Measurements from ENCODE around the gene SLC6A20. TPM values are rescaled to one million over a fixed set of nuclear protein-coding genes. Genes with fewer than 3 reads are reported as not detected.

The SLC6A20 gene
- total RNA-seq, 1 experiment from 2014 or later = not detected

GRCh38 chr3:45774581-45775521 lies 21.5 kb downstream of the SLC6A20 start:
- no peaks in the 10 kb centered on the region for H3K9me2 ChIP-seq (replicated peaks; ENCODE audit: insufficient read depth, low read length)
- no peaks in the 10 kb centered on the region for H3K36me3 ChIP-seq (ENCODE audit: insufficient read depth, low read length)
- DNase-seq = no peak
- no peaks in the 10 kb centered on the region for H3K9me3 ChIP-seq (ENCODE audit: low read length)
- no peak overlapping the region for H3K4me2 ChIP-seq (ENCODE audit: low read depth, low read length, poor library complexity, severe bottlenecking)
- H3K27me3 ChIP-seq (ENCODE audit: low read length) = no peaks in the 10 kb centered on the region
- H4K20me1 ChIP-seq (ENCODE audit: insufficient read depth, low read depth, low read length) = no peaks in the 10 kb centered on the region
- no peak overlapping the region for H3K4me3 ChIP-seq (ENCODE audit: low read length)
- no peaks in the 10 kb centered on the region for H3K4me1 ChIP-seq (ENCODE audit: low read length)
- H3K27ac ChIP-seq (ENCODE audit: low read length) = no peak overlapping the region
- H3K79me2 ChIP-seq (ENCODE audit: low read length) = no peaks in the 10 kb centered on the region
- H2AFZ ChIP-seq (ENCODE audit: low read length) = no peak overlapping the region
- H3K9ac ChIP-seq (ENCODE audit: low read length) = no peak overlapping the region

- no peak overlapping the region for H3K27ac ChIP-seq (ENCODE audit: low read length)
- no peaks in the 10 kb centered on the region for H3K4me1 ChIP-seq (ENCODE audit: low read length)
- DNase-seq = no peak
- H3K9me2 ChIP-seq (replicated peaks; ENCODE audit: insufficient read depth, low read length) = no peaks in the 10 kb centered on the region
- H3K36me3 ChIP-seq (ENCODE audit: insufficient read depth, low read length) = no peaks in the 10 kb centered on the region
- no peak overlapping the region for H3K4me2 ChIP-seq (ENCODE audit: low read depth, low read length, poor library complexity, severe bottlenecking)
- no peak overlapping the region for H3K4me3 ChIP-seq (ENCODE audit: low read length)
- H4K20me1 ChIP-seq (ENCODE audit: insufficient read depth, low read depth, low read length) = no peaks in the 10 kb centered on the region
- no peaks in the 10 kb centered on the region for H3K9me3 ChIP-seq (ENCODE audit: low read length)
- no peak overlapping the region for H2AFZ ChIP-seq (ENCODE audit: low read length)
- H3K27me3 ChIP-seq (ENCODE audit: low read length) = no peaks in the 10 kb centered on the region
- H3K9ac ChIP-seq (ENCODE audit: low read length) = no peak overlapping the region
- no peaks in the 10 kb centered on the region for H3K79me2 ChIP-seq (ENCODE audit: low read length)
Measured at GRCh38 chr3:45773714-45774449, 22.5 kb downstream of the SLC6A20 start.

DNA sequence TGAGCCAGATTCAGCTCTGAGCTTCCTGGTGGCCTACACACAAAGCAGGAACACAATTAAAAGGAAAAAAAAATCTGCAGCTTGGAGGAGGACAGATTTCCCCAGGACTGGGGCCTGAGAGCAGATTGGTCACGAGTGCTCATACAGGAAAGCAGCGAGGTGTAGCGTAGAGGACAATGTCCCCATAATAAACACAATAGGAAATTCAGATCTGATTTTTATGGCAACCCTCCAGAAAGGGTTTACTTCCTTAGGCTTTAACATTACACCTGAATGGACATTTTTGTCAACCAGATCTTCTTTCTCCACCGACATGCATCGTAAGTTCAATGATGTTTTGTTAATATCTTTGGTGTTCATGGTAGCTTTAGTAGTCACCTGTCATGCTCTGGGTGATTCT lies 23.3 kb downstream of the SLC6A20 start:
- no peaks in the 10 kb centered on the region for H3K79me2 ChIP-seq (ENCODE audit: low read length)
- H3K9me2 ChIP-seq (replicated peaks; ENCODE audit: insufficient read depth, low read length) = no peaks in the 10 kb centered on the region
- H3K36me3 ChIP-seq (ENCODE audit: insufficient read depth, low read length) = no peaks in the 10 kb centered on the region
- H2AFZ ChIP-seq (ENCODE audit: low read length) = no peak overlapping the region
- no peak overlapping the region for H3K9ac ChIP-seq (ENCODE audit: low read length)
- no peak overlapping the region for H3K4me3 ChIP-seq (ENCODE audit: low read length)
- H3K9me3 ChIP-seq (ENCODE audit: low read length) = no peaks in the 10 kb centered on the region
- no peak overlapping the region for H3K27ac ChIP-seq (ENCODE audit: low read length)
- no peaks in the 10 kb centered on the region for H3K4me1 ChIP-seq (ENCODE audit: low read length)
- no peak for DNase-seq
- no peaks in the 10 kb centered on the region for H4K20me1 ChIP-seq (ENCODE audit: insufficient read depth, low read depth, low read length)
- H3K27me3 ChIP-seq (ENCODE audit: low read length) = no peaks in the 10 kb centered on the region
- H3K4me2 ChIP-seq (ENCODE audit: low read depth, low read length, poor library complexity, severe bottlenecking) = no peak overlapping the region

DNA sequence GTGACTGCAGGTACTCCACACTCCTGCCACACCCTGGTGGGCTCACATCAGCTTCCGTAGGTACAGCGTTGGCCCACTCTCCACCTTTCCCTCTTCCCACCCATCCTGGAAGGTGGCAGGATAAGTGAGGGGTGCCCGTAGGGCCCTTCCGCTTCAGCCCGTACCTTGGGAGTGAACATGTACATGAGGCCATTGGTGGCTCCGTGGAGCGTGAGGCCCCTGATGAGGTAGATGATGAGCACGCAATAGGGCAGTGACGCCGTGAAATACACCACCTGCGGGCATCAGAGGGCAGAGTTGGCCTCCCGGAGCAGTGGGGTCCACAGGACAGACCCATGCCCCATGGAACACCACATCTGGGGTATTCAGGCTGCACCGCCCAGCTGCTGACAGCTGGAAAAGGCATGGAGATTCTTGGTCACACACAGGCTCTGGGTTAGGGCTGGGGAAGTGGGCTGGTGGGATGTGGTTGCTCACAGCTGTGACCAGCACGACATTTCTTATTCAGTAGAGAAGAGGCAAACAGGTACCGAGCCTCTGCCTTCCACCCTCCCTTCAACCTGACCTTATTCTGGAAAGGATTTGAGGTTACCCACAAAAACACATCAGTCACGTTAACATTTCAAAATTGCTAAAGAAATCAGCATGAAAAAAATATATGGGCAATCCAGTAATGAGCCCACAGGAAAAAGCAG lies 23.8 kb downstream of the SLC6A20 start:
- no peaks in the 10 kb centered on the region; the same call in 1 of the 2 replicates for H3K9me3 ChIP-seq (ENCODE audit: low read length)
- DNase-seq = no peak
- no peaks in the 10 kb centered on the region for H3K9me2 ChIP-seq (replicated peaks; ENCODE audit: insufficient read depth, low read length)
- H3K4me2 ChIP-seq (ENCODE audit: low read depth, low read length, poor library complexity, severe bottlenecking) = no peak overlapping the region
- H3K4me1 ChIP-seq (ENCODE audit: low read length) = no peaks in the 10 kb centered on the region
- no peak overlapping the region for H2AFZ ChIP-seq (ENCODE audit: low read length)
- no peak overlapping the region for H3K27ac ChIP-seq (ENCODE audit: low read length)
- no peaks in the 10 kb centered on the region for H3K27me3 ChIP-seq (ENCODE audit: low read length)
- no peak overlapping the region for H3K9ac ChIP-seq (ENCODE audit: low read length)
- H3K79me2 ChIP-seq (ENCODE audit: low read length) = no peaks in the 10 kb centered on the region
- H3K36me3 ChIP-seq (ENCODE audit: insufficient read depth, low read length) = no peaks in the 10 kb centered on the region
- no peaks in the 10 kb centered on the region for H4K20me1 ChIP-seq (ENCODE audit: insufficient read depth, low read depth, low read length)
- H3K4me3 ChIP-seq (ENCODE audit: low read length) = no peak overlapping the region

DNA sequence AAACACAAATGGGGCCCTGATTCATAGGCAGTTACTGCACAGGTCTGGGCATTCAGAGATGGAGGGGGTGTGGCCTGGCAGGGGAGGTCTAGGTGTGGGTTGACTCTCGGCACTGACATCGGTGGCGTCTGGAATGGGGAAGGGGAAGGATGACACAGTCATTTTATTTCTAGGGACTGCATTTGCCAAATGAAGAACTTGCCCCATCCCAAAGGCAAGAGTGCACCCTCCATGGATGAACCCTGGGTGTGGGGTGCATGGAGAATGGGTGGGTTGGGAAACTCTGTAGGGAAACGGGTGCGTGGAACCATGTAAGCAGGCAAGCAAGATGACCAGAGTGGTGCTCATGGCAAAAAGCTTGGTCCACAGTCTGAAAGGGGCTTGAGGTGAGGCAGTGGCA lies 24.5 kb downstream of the SLC6A20 start:
- Histone ChIP-seq H3K4me1 (ENCODE audit: low read length) (no peaks in the 10 kb centered on the region), H3K9me2 (replicated peaks; ENCODE audit: insufficient read depth, low read length) (no peaks in the 10 kb centered on the region), H3K27me3 (ENCODE audit: low read length) (no peaks in the 10 kb centered on the region), H2AFZ (ENCODE audit: low read length) (no peak overlapping the region), H3K4me2 (ENCODE audit: low read depth, low read length, poor library complexity, severe bottlenecking) (no peak overlapping the region), H3K9ac (ENCODE audit: low read length) (no peak overlapping the region), H3K79me2 (ENCODE audit: low read length) (no peaks in the 10 kb centered on the region), H3K4me3 (ENCODE audit: low read length) (no peak overlapping the region), H4K20me1 (ENCODE audit: insufficient read depth, low read depth, low read length) (no peaks in the 10 kb centered on the region), H3K27ac (ENCODE audit: low read length) (no peak overlapping the region), H3K9me3 (ENCODE audit: low read length) (no peaks in the 10 kb centered on the region; the same call in 1 of the 2 replicates), H3K36me3 (ENCODE audit: insufficient read depth, low read length) (no peaks in the 10 kb centered on the region)
- no peak for DNase-seq

- H2AFZ ChIP-seq (ENCODE audit: low read length) = no peak overlapping the region
- no peaks in the 10 kb centered on the region; the same call in 1 of the 2 replicates for H3K9me3 ChIP-seq (ENCODE audit: low read length)
- DNase-seq = no peak
Measured at GRCh38 chr3:45771166-45771775, 25.1 kb downstream of the SLC6A20 start.

GRCh38 chr3:45765958-45766357 lies 30.4 kb downstream of the SLC6A20 start:
- no peak overlapping the region for H2AFZ ChIP-seq (ENCODE audit: low read length)

More at GRCh38 chr3:45771166-45771775, 25.1 kb downstream of the SLC6A20 start:
- no peak overlapping the region for H3K9ac ChIP-seq (ENCODE audit: low read length)
- no peaks in the 10 kb centered on the region for H3K36me3 ChIP-seq (ENCODE audit: insufficient read depth, low read length)
- no peaks in the 10 kb centered on the region for H3K79me2 ChIP-seq (ENCODE audit: low read length)
- no peak overlapping the region for H3K4me3 ChIP-seq (ENCODE audit: low read length)
- no peak overlapping the region for H3K4me2 ChIP-seq (ENCODE audit: low read depth, low read length, poor library complexity, severe bottlenecking)
- H3K27ac ChIP-seq (ENCODE audit: low read length) = no peak overlapping the region
- H4K20me1 ChIP-seq (ENCODE audit: insufficient read depth, low read depth, low read length) = no peaks in the 10 kb centered on the region
- H3K9me2 ChIP-seq (replicated peaks; ENCODE audit: insufficient read depth, low read length) = no peaks in the 10 kb centered on the region
- H3K4me1 ChIP-seq (ENCODE audit: low read length) = no peaks in the 10 kb centered on the region
- H3K27me3 ChIP-seq (ENCODE audit: low read length) = no peaks in the 10 kb centered on the region

More at GRCh38 chr3:45765958-45766357, 30.4 kb downstream of the SLC6A20 start:
- H3K9me2 ChIP-seq (replicated peaks; ENCODE audit: insufficient read depth, low read length) = no peaks in the 10 kb centered on the region
- H3K4me2 ChIP-seq (ENCODE audit: low read depth, low read length, poor library complexity, severe bottlenecking) = no peak overlapping the region
- no peaks in the 10 kb centered on the region for H3K27me3 ChIP-seq (ENCODE audit: low read length)
- no peaks in the 10 kb centered on the region for H3K36me3 ChIP-seq (ENCODE audit: insufficient read depth, low read length)
- no peak overlapping the region for H3K9ac ChIP-seq (ENCODE audit: low read length)
- no peaks in the 10 kb centered on the region for H4K20me1 ChIP-seq (ENCODE audit: insufficient read depth, low read depth, low read length)
- H3K79me2 ChIP-seq (ENCODE audit: low read length) = no peaks in the 10 kb centered on the region
- no peak overlapping the region for H3K27ac ChIP-seq (ENCODE audit: low read length)
- no peak overlapping the region for H3K4me3 ChIP-seq (ENCODE audit: low read length)
- H3K9me3 ChIP-seq (ENCODE audit: low read length) = no peaks in the 10 kb centered on the region; the same call in 1 of the 2 replicates
- H3K4me1 ChIP-seq (ENCODE audit: low read length) = no peaks in the 10 kb centered on the region
- DNase-seq = no peak
